ENCODE measurements around the gene PHACTR3. TPM values are rescaled to one million over a fixed set of nuclear protein-coding genes. Genes with fewer than 3 reads are reported as not detected.

Gene PHACTR3
- total RNA-seq, 2 experiments from 2014 or later = not detected

GRCh38 chr20:59775687-59776055 is 171.3 kb downstream of the PHACTR3 start:
- ChIA-PET POLR2A (no interaction called here), CTCF (no interaction called here)
- Mint-ChIP-seq H3K27ac (no peak overlapping the region), H3K4me1 (no peaks in the 10 kb centered on the region), H3K4me3 (no peak overlapping the region), H3K9me3 (ENCODE audit: low read depth) (no peaks in the 10 kb centered on the region), H3K27me3 (no peaks in the 10 kb centered on the region), H3K36me3 (ENCODE audit: low read depth) (no peaks in the 10 kb centered on the region)
- ATAC-seq = no peak
- DNase-seq = no peak
- intact Hi-C loops (cut with DNase I, micrococcal nuclease) = no loop called here

DNA sequence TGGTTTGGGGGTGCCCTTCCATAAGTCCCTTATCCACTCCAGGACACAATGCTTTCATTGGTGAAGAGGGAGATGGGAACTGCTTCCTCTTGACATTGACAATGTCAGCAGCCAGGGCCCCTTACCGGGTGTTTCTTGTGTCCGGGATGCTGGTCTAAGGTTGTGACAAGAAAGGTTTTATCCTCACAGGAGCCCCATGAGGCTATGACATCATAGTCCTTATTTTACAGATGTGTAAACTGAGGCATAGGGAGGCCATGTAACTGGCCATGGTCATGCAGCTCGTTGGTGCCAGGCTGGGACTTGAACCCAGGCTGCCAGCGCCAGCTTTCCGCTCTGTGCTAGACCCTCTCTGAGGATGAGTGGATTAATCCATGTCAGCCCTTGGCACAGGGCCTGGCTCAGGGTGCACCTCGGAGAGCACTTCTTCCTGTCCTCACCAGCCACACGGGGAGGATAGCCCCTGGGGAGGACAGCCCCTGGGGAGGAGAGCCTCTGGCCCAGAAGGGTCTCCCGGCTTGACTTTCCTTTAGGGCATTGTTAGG is 171.8 kb downstream of the PHACTR3 start:
- POLR2A ChIA-PET = no interaction called here
- Mint-ChIP-seq H3K9me3 (ENCODE audit: low read depth) (no peaks in the 10 kb centered on the region), H3K36me3 (ENCODE audit: low read depth) (no peaks in the 10 kb centered on the region), H3K4me1 (no peaks in the 10 kb centered on the region), H3K27ac (no peak overlapping the region), H3K27me3 (no peaks in the 10 kb centered on the region), H3K4me3 (no peak overlapping the region)
- ATAC-seq (no peak), DNase-seq (no peak)
- intact Hi-C loops (cut with DNase I, micrococcal nuclease) = no loop called here
- CTCF ChIA-PET = no interaction called here

GRCh38 chr20:59776626-59777330 is 172.4 kb downstream of the PHACTR3 start:
- no peak overlapping the region for H3K4me3 Mint-ChIP-seq
- no peaks in the 10 kb centered on the region for H3K27me3 Mint-ChIP-seq
- intact Hi-C loops (cut with DNase I, micrococcal nuclease) = no loop called here
- no peaks in the 10 kb centered on the region for H3K36me3 Mint-ChIP-seq (ENCODE audit: low read depth)
- ChIA-PET POLR2A (no interaction called here), CTCF (no interaction called here)
- DNase-seq (no peak), ATAC-seq (no peak)
- no peaks in the 10 kb centered on the region for H3K4me1 Mint-ChIP-seq
- H3K9me3 Mint-ChIP-seq (ENCODE audit: low read depth) = no peaks in the 10 kb centered on the region
- no peak overlapping the region for H3K27ac Mint-ChIP-seq

GRCh38 chr20:59777331-59777725 is 173.0 kb downstream of the PHACTR3 start:
- Mint-ChIP-seq H3K4me1 (no peaks in the 10 kb centered on the region), H3K4me3 (no peak overlapping the region), H3K27me3 (no peaks in the 10 kb centered on the region), H3K36me3 (ENCODE audit: low read depth) (no peaks in the 10 kb centered on the region), H3K27ac (no peak overlapping the region), H3K9me3 (ENCODE audit: low read depth) (no peaks in the 10 kb centered on the region)
- POLR2A ChIA-PET = no interaction called here
- ATAC-seq (no peak), DNase-seq (no peak)
- CTCF ChIA-PET = no interaction called here
- intact Hi-C loops (cut with DNase I, micrococcal nuclease) = no loop called here

GRCh38 chr20:59777814-59778575 is 173.7 kb downstream of the PHACTR3 start:
- intact Hi-C loops (cut with DNase I, micrococcal nuclease) = no loop called here
- no peak overlapping the region for H3K27ac Mint-ChIP-seq
- no peak for DNase-seq
- no peak for ATAC-seq
- CTCF ChIA-PET = no interaction called here
- no peak overlapping the region for H3K4me3 Mint-ChIP-seq
- no peaks in the 10 kb centered on the region for H3K9me3 Mint-ChIP-seq (ENCODE audit: low read depth)
- H3K27me3 Mint-ChIP-seq = no peaks in the 10 kb centered on the region
- no peaks in the 10 kb centered on the region for H3K4me1 Mint-ChIP-seq
- H3K36me3 Mint-ChIP-seq (ENCODE audit: low read depth) = no peaks in the 10 kb centered on the region
- POLR2A ChIA-PET = no interaction called here

- H3K9me3 Mint-ChIP-seq (ENCODE audit: low read depth) = no peaks in the 10 kb centered on the region
- intact Hi-C loops (cut with DNase I, micrococcal nuclease) = no loop called here
- H3K4me3 Mint-ChIP-seq = no peak overlapping the region
- no peak overlapping the region for H3K27ac Mint-ChIP-seq
- no peaks in the 10 kb centered on the region for H3K4me1 Mint-ChIP-seq
- no peak for ATAC-seq
- H3K36me3 Mint-ChIP-seq (ENCODE audit: low read depth) = no peaks in the 10 kb centered on the region
- no peaks in the 10 kb centered on the region for H3K27me3 Mint-ChIP-seq
- DNase-seq = no peak
- ChIA-PET CTCF (no interaction called here), POLR2A (no interaction called here)
These were observed 174.4 kb downstream of the PHACTR3 start for GRCh38 chr20:59778615-59779200.

DNA sequence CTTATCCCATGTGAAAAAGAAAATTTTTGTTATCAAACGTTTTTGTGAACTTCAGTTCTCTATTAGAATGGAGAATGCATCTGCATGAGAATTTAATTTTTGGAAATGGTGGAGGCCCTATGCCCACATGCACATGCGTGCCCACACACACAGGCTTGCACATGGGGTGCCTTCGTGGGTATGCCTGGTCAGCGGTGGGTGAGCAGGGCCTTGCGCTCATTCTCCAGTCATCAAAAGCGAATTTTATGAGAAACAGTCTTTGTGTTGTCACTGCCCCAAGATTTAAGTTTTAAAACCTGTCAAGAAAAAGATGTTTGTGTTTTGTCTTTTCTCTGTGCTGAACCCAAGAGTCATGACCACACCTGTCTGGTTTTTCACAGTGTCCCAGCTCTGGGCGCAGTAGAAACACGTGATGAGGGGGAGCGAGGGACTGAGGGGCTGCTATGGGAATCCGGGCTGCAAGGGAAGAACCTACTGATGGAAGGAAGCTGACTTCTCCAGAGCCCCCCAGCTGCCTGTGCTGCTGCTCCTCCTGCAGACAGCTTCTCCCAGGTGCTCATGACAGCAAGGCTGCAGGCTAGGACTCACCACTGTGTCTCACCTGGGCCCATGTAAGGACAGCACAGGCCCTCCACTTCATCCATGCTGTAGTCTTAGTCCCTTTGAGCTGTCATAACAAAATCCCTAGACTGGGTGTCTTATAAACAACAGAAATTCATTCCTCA is 175.5 kb downstream of the PHACTR3 start:
- H3K27ac Mint-ChIP-seq = no peak overlapping the region
- H3K4me1 Mint-ChIP-seq = no peaks in the 10 kb centered on the region
- H3K36me3 Mint-ChIP-seq (ENCODE audit: low read depth) = no peaks in the 10 kb centered on the region
- H3K4me3 Mint-ChIP-seq = no peak overlapping the region
- ChIA-PET CTCF (no interaction called here), POLR2A (interaction anchor here (0.6 kb wide), 2 partner anchors 12 to 92 kb away, joined by 3 to 4 read pairs; no protein-coding TSS in a partner anchor)
- H3K9me3 Mint-ChIP-seq (ENCODE audit: low read depth) = no peaks in the 10 kb centered on the region
- H3K27me3 Mint-ChIP-seq = no peaks in the 10 kb centered on the region
- intact Hi-C loops (cut with DNase I, micrococcal nuclease) = no loop called here
- no peak for ATAC-seq
- DNase-seq = no peak

DNA sequence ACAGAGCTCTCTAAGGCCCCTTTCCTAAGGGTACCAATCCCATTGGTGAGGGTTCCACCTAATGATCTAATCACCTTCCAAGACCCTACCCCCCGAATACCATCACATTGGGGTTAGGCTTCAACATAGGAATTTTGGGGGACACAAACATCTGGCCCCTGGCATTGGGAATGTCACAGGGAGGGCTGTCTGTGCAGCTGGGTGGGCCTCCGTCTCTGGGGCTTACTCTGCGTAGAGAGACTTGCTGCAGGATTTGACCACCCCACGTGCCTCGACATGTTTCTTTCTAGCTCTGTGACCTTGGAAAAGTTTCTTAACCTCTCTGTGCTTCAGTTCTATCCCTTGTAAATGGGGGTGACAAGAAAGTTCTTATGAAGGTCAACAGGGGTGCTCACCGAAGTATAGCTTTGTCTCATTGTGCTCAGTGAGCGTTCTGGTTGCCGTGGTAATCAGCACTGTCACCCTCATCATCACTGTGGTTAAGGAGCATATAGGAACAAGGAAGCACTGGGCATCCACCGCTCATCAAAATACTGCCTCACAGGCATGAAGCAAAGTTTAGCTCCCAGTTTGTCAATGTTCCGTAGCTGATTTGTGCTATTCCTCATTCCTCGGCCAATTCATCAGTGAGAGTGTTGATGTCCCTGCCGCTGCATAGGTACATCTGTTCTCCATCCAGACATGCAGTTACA is 176.3 kb downstream of the PHACTR3 start:
- H3K4me1 Mint-ChIP-seq = no peaks in the 10 kb centered on the region

DNA sequence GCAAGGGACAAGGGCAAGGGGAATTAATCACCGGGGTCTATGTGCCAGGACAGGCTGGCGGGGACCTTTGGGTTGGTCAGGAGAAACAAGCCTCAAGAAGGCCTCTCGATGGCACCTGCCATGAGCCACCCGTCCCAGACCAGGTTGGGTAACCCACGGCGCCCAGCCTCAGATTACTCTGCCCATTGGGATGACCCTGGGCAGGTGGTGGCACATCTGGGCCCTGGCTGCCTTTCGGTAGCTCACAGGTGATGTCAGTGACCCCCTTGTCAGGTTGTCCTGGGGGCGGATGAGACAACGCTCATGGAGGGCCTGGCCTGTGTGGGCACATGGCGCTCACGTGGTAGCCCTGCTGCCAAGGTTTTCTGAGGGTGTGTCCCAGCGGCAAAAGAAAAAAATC is 176.9 kb downstream of the PHACTR3 start:
- H3K4me3 Mint-ChIP-seq = no peak overlapping the region
- intact Hi-C loops (cut with DNase I, micrococcal nuclease) = no loop called here
- ATAC-seq = no peak
- H3K9me3 Mint-ChIP-seq (ENCODE audit: low read depth) = no peaks in the 10 kb centered on the region
- ChIA-PET CTCF (interaction anchor here (4.2 kb wide), 1 partner anchor 68 kb away, joined by 38 read pairs; no protein-coding TSS in a partner anchor), POLR2A (no interaction called here)
- no peaks in the 10 kb centered on the region for H3K36me3 Mint-ChIP-seq (ENCODE audit: low read depth)
- no peak overlapping the region for H3K27ac Mint-ChIP-seq
- H3K4me1 Mint-ChIP-seq = no peaks in the 10 kb centered on the region
- peaks cover 4% of the 10 kb centered on the region for H3K27me3 Mint-ChIP-seq
- no peak for DNase-seq

More for the DNA sequence above, 176.3 kb downstream of the PHACTR3 start:
- ChIA-PET POLR2A (interaction anchor here (0.6 kb wide), 1 partner anchor 93 kb away, joined by 4 read pairs; no protein-coding TSS in a partner anchor), CTCF (no interaction called here)
- Mint-ChIP-seq H3K27me3 (peaks cover 3% of the 10 kb centered on the region), H3K36me3 (ENCODE audit: low read depth) (no peaks in the 10 kb centered on the region), H3K4me3 (no peak overlapping the region), H3K27ac (no peak overlapping the region), H3K9me3 (ENCODE audit: low read depth) (no peaks in the 10 kb centered on the region)
- intact Hi-C loops (cut with DNase I, micrococcal nuclease) = no loop called here
- ATAC-seq = no peak
- DNase-seq = no peak

DNA sequence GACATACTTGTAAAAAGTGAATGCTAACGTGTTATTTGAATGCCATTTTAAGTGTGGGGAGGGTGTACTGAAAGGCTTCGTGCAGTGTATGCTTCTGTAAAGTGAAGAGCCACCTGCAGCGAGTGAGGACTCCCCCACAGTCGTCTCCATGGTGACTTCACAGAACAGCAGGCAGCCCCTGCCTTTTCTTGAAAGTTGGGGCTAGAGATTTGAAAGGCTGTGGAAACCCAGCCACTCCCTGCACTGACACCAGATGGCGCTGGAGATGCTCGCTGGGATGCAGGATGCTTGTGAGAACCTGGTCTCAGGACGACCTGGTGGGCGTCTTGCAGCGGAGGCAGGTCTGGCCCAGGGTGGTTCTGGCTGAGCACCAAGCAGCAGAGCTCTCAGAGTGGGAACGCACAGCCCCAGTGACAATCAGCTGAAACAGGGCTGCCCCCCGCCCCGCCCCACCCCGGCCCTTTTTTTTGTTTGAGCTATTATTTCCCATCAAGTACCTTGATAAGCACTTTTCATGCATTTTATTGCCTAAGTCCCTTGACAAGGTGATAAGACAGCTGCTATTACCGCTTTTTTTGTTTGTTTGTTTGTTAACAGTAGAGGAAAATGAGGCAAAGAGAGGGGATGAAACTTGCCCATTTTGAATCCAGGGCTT is 178.8 kb downstream of the PHACTR3 start:
- ChIA-PET POLR2A (no interaction called here), CTCF (interaction anchor here (0.6 to 4.2 kb wide), 3 partner anchors 66 to 585 kb away, joined by 3 to 38 read pairs (median 3); no protein-coding TSS in a partner anchor)
- H3K4me1 Mint-ChIP-seq = no peaks in the 10 kb centered on the region
- DNase-seq (peak; percentile 71), ATAC-seq (peak; percentile 33)
- H3K9me3 Mint-ChIP-seq (ENCODE audit: low read depth) = no peaks in the 10 kb centered on the region
- no peak overlapping the region for H3K27ac Mint-ChIP-seq
- intact Hi-C loops (cut with DNase I, micrococcal nuclease) = loop anchor here (1.0 to 2.0 kb wide), 3 partner anchors 67 to 172 kb away; no protein-coding TSS in a partner anchor
- H3K36me3 Mint-ChIP-seq (ENCODE audit: low read depth) = no peaks in the 10 kb centered on the region
- H3K27me3 Mint-ChIP-seq = peaks cover 10% of the 10 kb centered on the region
- H3K4me3 Mint-ChIP-seq = no peak overlapping the region
